H1 (cell line): Measurements from ENCODE around the gene PRSS36. TPM values are rescaled to one million over a fixed set of nuclear protein-coding genes. Genes with fewer than 3 reads are reported as not detected.

Source experiments
- CTCF ChIA-PET: fragments of 300-600 bp; sonication (Branson Sonifier 250); formaldehyde crosslinking; loops from one replicate; lab custom pipeline; 2021; ENCODE audit not compliant: partially characterized antibody; lab: Charles Lee
- POLR2A ChIA-PET: fragments of 300-600 bp; sonication (Branson Sonifier 250); formaldehyde crosslinking; loops from one replicate; lab custom pipeline; 2021; ENCODE audit warnings: inconsistent platforms; ENCODE audit not compliant: partially characterized antibody; lab: Charles Lee
- DNase-seq, 2 experiments: peaks; one replicate each; pipeline versions ENCODE4 v3.0.0 to v3.0.0-alpha.2; 2010 to 2022; ENCODE audit warnings: low spot score in 2 of 2, low read depth in 1 of 2, mixed read lengths in 1 of 2
- FAIRE-seq: peaks from 2 replicates; lab custom pipeline; 2011; peaks lifted over from hg19 to GRCh38; lab: Jason Lieb, UNC
- H2AFZ ChIP-seq: 2 replicates; pipeline ENCODE4 v1.8.1; 2012; ENCODE audit warnings: low read length, inconsistent platforms
- H2AK5ac ChIP-seq: 2 replicates; pipeline ENCODE4 v1.6.1; 2013; ENCODE audit warnings: low read depth, low read length
- H2BK120ac ChIP-seq: replicated peaks from 2 replicates; pipeline ENCODE3; 2013; ENCODE audit warnings: low read depth, low read length, inconsistent platforms
- H2BK12ac ChIP-seq: 2 replicates; pipeline ENCODE4 v1.6.1; 2013; ENCODE audit warnings: low read depth, low read length
- H2BK15ac ChIP-seq: 2 replicates; pipeline ENCODE4 v1.6.1; 2013; ENCODE audit warnings: low read length
- H2BK20ac ChIP-seq: 2 replicates; pipeline ENCODE4 v1.6.1; 2013; ENCODE audit warnings: low read length
- H2BK5ac ChIP-seq: 2 replicates; pipeline ENCODE4 v1.6.1; 2013; ENCODE audit warnings: low read depth, low read length
- H3K14ac ChIP-seq: 2 replicates; pipeline ENCODE4 v1.6.1; 2013; ENCODE audit warnings: inconsistent platforms; ENCODE audit not compliant: insufficient read length
- H3K18ac ChIP-seq: 2 replicates; pipeline ENCODE4 v1.6.1; 2013; ENCODE audit warnings: low read length; ENCODE audit errors: extremely low read depth
- H3K23ac ChIP-seq: 2 replicates; pipeline ENCODE4 v1.6.1; 2013; ENCODE audit warnings: inconsistent platforms; ENCODE audit not compliant: insufficient read length
- H3K23me2 ChIP-seq: 2 replicates; pipeline ENCODE4 v1.6.1; 2013; ENCODE audit warnings: low read depth, low read length
- H3K27ac ChIP-seq: 2 replicates; pipeline ENCODE4 v1.6.1; 2011; ENCODE audit warnings: low read depth, low read length, inconsistent platforms
- H3K27me3 ChIP-seq, 4 experiments: replicated peaks in 1 of 4; 1 replicate in 1 of 4; 2 replicates in 3 of 4; pipeline versions ENCODE4 v1.6.1 to v1.8.1; 2011 to 2013; ENCODE audit warnings: low read length in 3 of 4, mild to moderate bottlenecking in 3 of 4, inconsistent platforms in 2 of 4, mixed read lengths in 2 of 4, moderate library complexity in 1 of 4; ENCODE audit not compliant: control insufficient read depth in 3 of 4, insufficient read depth in 3 of 4; ENCODE audit errors: extremely low read depth in 1 of 4
- H3K36me3 ChIP-seq, 4 experiments: 2 replicates each; pipeline versions ENCODE4 v1.6.1 to v1.8.1; 2011 to 2013; ENCODE audit warnings: mild to moderate bottlenecking in 4 of 4, low read length in 3 of 4, moderate library complexity in 2 of 4, control low read depth in 1 of 4, inconsistent platforms in 1 of 4; ENCODE audit not compliant: insufficient read depth in 4 of 4, control insufficient read depth in 2 of 4
- H3K4ac ChIP-seq: replicated peaks from 2 replicates; pipeline ENCODE3; 2013; ENCODE audit warnings: low read length, low read depth, mixed read lengths, inconsistent platforms; ENCODE audit not compliant: insufficient read length
- H3K4me1 ChIP-seq, 4 experiments: replicated peaks in 1 of 4; 1 replicate in 1 of 4; 2 replicates in 3 of 4; pipeline versions ENCODE4 v1.6.1 to v1.8.1; 2011 to 2013; ENCODE audit warnings: low read length in 3 of 4, inconsistent platforms in 2 of 4, mixed read lengths in 1 of 4; ENCODE audit not compliant: insufficient read depth in 4 of 4, control insufficient read depth in 3 of 4
- H3K4me2 ChIP-seq, 2 experiments: 2 replicates each; pipeline versions ENCODE4 v1.6.1 to v1.8.1; 2011 to 2013; ENCODE audit warnings: low read depth in 2 of 2, low read length in 2 of 2, control low read depth in 1 of 2, inconsistent platforms in 1 of 2, mild to moderate bottlenecking in 1 of 2; ENCODE audit not compliant: insufficient read depth in 1 of 2
- H3K4me3 ChIP-seq, 4 experiments: fragments of 200-600, 300-600 bp in 1 of 4; sonication (generic), shearing (Covaris generic), sonication (Bioruptor Twin) in 1 of 4; 2 replicates each; pipeline versions ENCODE4 v1.5.1 to v1.8.1; 2011 to 2016; ENCODE audit warnings: low read length in 4 of 4, low read depth in 3 of 4, control low read depth in 2 of 4, inconsistent platforms in 2 of 4, mild to moderate bottlenecking in 2 of 4, mixed read lengths in 1 of 4, moderate library complexity in 1 of 4; ENCODE audit not compliant: insufficient read depth in 2 of 4; ENCODE audit errors: extremely low read depth in 1 of 4
- H3K56ac ChIP-seq: replicated peaks from 2 replicates; pipeline ENCODE3; 2013; ENCODE audit warnings: low read depth, mild to moderate bottlenecking, mixed read lengths, low read length, inconsistent platforms; ENCODE audit not compliant: insufficient read length
- H3K79me1 ChIP-seq: 2 replicates; pipeline ENCODE4 v1.6.1; 2013; ENCODE audit warnings: low read depth, low read length, control low read depth
- H3K79me2 ChIP-seq, 2 experiments: 2 replicates each; pipeline versions ENCODE4 v1.6.1 to v1.8.1; 2012 to 2013; ENCODE audit warnings: low read length in 2 of 2, mild to moderate bottlenecking in 2 of 2, inconsistent platforms in 1 of 2; ENCODE audit not compliant: insufficient read depth in 2 of 2, control insufficient read depth in 1 of 2
- H3K9ac ChIP-seq, 4 experiments: replicated peaks in 1 of 4; 1 replicate in 1 of 4; 2 replicates in 3 of 4; pipeline versions ENCODE4 v1.6.1 to v1.8.1; 2011 to 2013; ENCODE audit warnings: low read depth in 3 of 4, low read length in 3 of 4, control low read depth in 2 of 4, mild to moderate bottlenecking in 2 of 4, moderate library complexity in 2 of 4, inconsistent platforms in 1 of 4; ENCODE audit errors: extremely low read depth in 1 of 4
- H3K9me3 ChIP-seq, 2 experiments: 2 replicates each; pipeline versions ENCODE4 v1.6.1 to v1.8.1; 2012 to 2013; ENCODE audit warnings: mild to moderate bottlenecking in 2 of 2, moderate library complexity in 2 of 2, control low read depth in 1 of 2, inconsistent platforms in 1 of 2, low read depth in 1 of 2, low read length in 1 of 2, mixed read lengths in 1 of 2; ENCODE audit not compliant: insufficient read depth in 2 of 2
- H4K20me1 ChIP-seq, 2 experiments: replicated peaks in 1 of 2; 2 replicates each; pipeline versions ENCODE3 to v1.8.1; 2011 to 2013; ENCODE audit warnings: inconsistent platforms in 2 of 2, low read length in 2 of 2, mild to moderate bottlenecking in 1 of 2; ENCODE audit not compliant: insufficient read depth in 2 of 2, control insufficient read depth in 1 of 2
- H4K5ac ChIP-seq: 2 replicates; pipeline ENCODE4 v1.6.1; 2013; ENCODE audit warnings: low read length, low read depth, mixed read lengths, inconsistent platforms; ENCODE audit not compliant: insufficient read length
- H4K8ac ChIP-seq: 2 replicates; pipeline ENCODE4 v1.8.0; 2013; ENCODE audit warnings: mild to moderate bottlenecking, moderate library complexity, low read length, inconsistent platforms; ENCODE audit not compliant: insufficient read depth; ENCODE audit errors: extremely low read depth
- H4K91ac ChIP-seq: replicated peaks from 2 replicates; pipeline ENCODE3; 2013; ENCODE audit warnings: low read length, mixed read lengths, inconsistent platforms; ENCODE audit not compliant: insufficient read length
- CBX5 ChIP-seq: fragments of 300-800, 300-1000 bp; sonication (generic); IDR thresholded peaks from 2 replicates; pipeline ENCODE4 v1.7.1; 2016; ENCODE audit warnings: antibody characterized with exemption, low read length, low read depth
- CBX8 ChIP-seq: fragments of 300-800, 300-1000 bp; sonication (generic); IDR thresholded peaks from 2 replicates; pipeline ENCODE4 v1.7.1; 2016; ENCODE audit warnings: low read depth, low read length, borderline replicate concordance
- CHD1 ChIP-seq: IDR thresholded peaks from 2 replicates; pipeline ENCODE4 v1.6.1; 2012; ENCODE audit warnings: low read depth, low read length, improper control_type of control experiment
- CREB1 ChIP-seq: IDR thresholded peaks from 2 replicates; pipeline ENCODE4 v1.6.1; 2012; ENCODE audit warnings: inconsistent platforms
- HDAC6 ChIP-seq: IDR thresholded peaks from one replicate; pipeline ENCODE4 v1.7.1; 2012; ENCODE audit warnings: low read depth, mild to moderate bottlenecking, inconsistent platforms, low read length, moderate library complexity
- KDM4A ChIP-seq: IDR thresholded peaks from one replicate; pipeline ENCODE4 v1.7.1; 2012; ENCODE audit warnings: low read depth, mild to moderate bottlenecking, moderate library complexity, low read length, inconsistent platforms; ENCODE audit not compliant: severe bottlenecking
- SIX5 ChIP-seq: IDR thresholded peaks from 2 replicates; pipeline ENCODE4 v1.6.1; 2011; ENCODE audit warnings: mild to moderate bottlenecking, low read depth, low read length
- SP1 ChIP-seq: IDR thresholded peaks from 2 replicates; pipeline ENCODE4 v1.6.1; 2011; ENCODE audit warnings: low read depth, low read length
- SP2 ChIP-seq: IDR thresholded peaks from 2 replicates; pipeline ENCODE4 v1.6.1; 2012; ENCODE audit warnings: mild to moderate bottlenecking, low read length, inconsistent platforms
- TAF7 ChIP-seq: optimal IDR thresholded peaks from 2 replicates; pipeline ENCODE3; 2011; ENCODE audit warnings: low read depth, mild to moderate bottlenecking, inconsistent platforms, low read length, moderate library complexity, borderline replicate concordance
- YY1 ChIP-seq: IDR thresholded peaks from 2 replicates; pipeline ENCODE4 v1.6.1; 2011; ENCODE audit warnings: low read depth, mild to moderate bottlenecking, low read length
- WGBS, 2 experiments: shearing (Covaris generic) in 1 of 2; methylation state at CpG; one replicate each; pipeline versions ENCODE4 v1.1.6 to v1.1.7; 2013 to 2015; ENCODE audit warnings: low lambda C conversion rate in 2 of 2, mixed read lengths in 2 of 2, inconsistent platforms in 1 of 2, low coverage in 1 of 2, missing lambda C conversion rate in 1 of 2; ENCODE audit not compliant: insufficient replicate concordance in 2 of 2, insufficient coverage in 1 of 2, insufficient read length in 1 of 2; ENCODE audit errors: extremely low coverage in 1 of 2, missing lambda C conversion rate in 1 of 2; 5-methylcytosine and 5-hydroxymethylcytosine counted together
- polyA plus RNA-seq, 7 experiments: library from polyadenylated mRNA; depleted of rRNA in 3 of 7; stranded (reverse) in 5 of 7; unstranded in 2 of 7; fragments of >200 nt in 5 of 7; fragments of 200-250 nt in 2 of 7; gene quantifications; 1 replicate in 5 of 7; 2 replicates in 1 of 7; 4 replicates in 1 of 7; pipeline versions ENCODE4 v1.2.1 to v1.2.3, GENCODE V29; 2011 to 2013; ENCODE audit warnings: missing spikeins in 2 of 7, mixed read lengths in 2 of 7
- total RNA-seq: library from RNA; stranded (reverse); fragmentation: NEBNext Ultra II Directional; extraction: Animal tissue kit (Norgen Biotek cat#: 25700); gene quantifications from 2 replicates; pipeline ENCODE4 v1.2.1, GENCODE V29; 2021

Gene PRSS36
- total and polyA plus RNA-seq, 2 of the 8 experiments (the other 6 are each of a cell fraction or from before 2014, with no cell fraction given): 1.3 to 1.9 TPM

- Histone ChIP-seq H3K4me3 (no peak overlapping the region), H2BK5ac (no peak overlapping the region), H3K79me2 (peaks cover 3 to 19% of the 10 kb centered on the region in 2 experiments; a peak in 3 of 4 replicates), H4K20me1 (peaks cover 0 to 5% of the 10 kb centered on the region in 2 experiments), H3K79me1 (peaks cover 8% of the 10 kb centered on the region), H2BK12ac (no peak overlapping the region), H3K23me2 (peaks cover 6% of the 10 kb centered on the region), H2BK20ac (no peak overlapping the region), H3K23ac (no peak overlapping the region), H3K4ac (no peak overlapping the region), H4K8ac (no peak overlapping the region), H3K18ac (no peak overlapping the region), H2BK120ac (no peak overlapping the region), H2AFZ (no peak overlapping the region), H3K36me3 (peaks cover 16 to 30% (median 20%) of the 10 kb centered on the region in 4 experiments), H3K14ac (no peak overlapping the region), H3K4me2 (no peak overlapping the region), H3K9me3 (no peaks in the 10 kb centered on the region), H3K9ac (no peak overlapping the region), H3K27me3 (no peaks in the 10 kb centered on the region), H3K56ac (no peak overlapping the region), H2AK5ac (no peak overlapping the region), H2BK15ac (no peak overlapping the region), H4K5ac (no peak overlapping the region), H3K4me1 (peaks cover 0 to 4% (median 2%) of the 10 kb centered on the region in 4 experiments; a peak in 3 of 7 replicates), H3K27ac (no peak overlapping the region), H4K91ac (no peak overlapping the region)
- no peak for FAIRE-seq
- TF ChIP-seq HDAC6 (no peak), CHD1 (no peak), KDM4A (no peak), YY1 (no peak), CREB1 (no peak), SIX5 (no peak), CBX5 (no peak), TAF7 (no peak), SP1 (no peak), CBX8 (no peak), SP2 (no peak)
- ChIA-PET CTCF (interaction anchor here (1.0 to 1.7 kb wide), 3 partner anchors 8 to 16 kb away, joined by 3 to 6 read pairs (median 3); partner anchors contain the start of gene PRSS8), POLR2A (interaction anchor here (1.1 to 34.9 kb wide), 4 partner anchors 1 to 78 kb away, joined by 3 to 713 read pairs (median 362); partner anchors contain the start of genes BCKDK, KAT8, PRSS36 and PRSS8)
- DNase-seq: no peak
- 97% methylated on average over 16 of the region's 16 CpGs; no CpG with 5 or more reads in 1 of the 2 experiments for WGBS, 2 experiments
Observed at GRCh38 chr16:31120129-31120528, 29.7 kb downstream of the PRSS36 start.
